Amniotic epithelial cell (primary cell): ENCODE measurements around the gene NLGN4Y.

Experiments
- DNase-seq: peaks from one replicate; pipeline ENCODE4 v3.0.0-alpha.2; 2010; ENCODE audit warnings: low read depth

NLGN4Y gene

DNA sequence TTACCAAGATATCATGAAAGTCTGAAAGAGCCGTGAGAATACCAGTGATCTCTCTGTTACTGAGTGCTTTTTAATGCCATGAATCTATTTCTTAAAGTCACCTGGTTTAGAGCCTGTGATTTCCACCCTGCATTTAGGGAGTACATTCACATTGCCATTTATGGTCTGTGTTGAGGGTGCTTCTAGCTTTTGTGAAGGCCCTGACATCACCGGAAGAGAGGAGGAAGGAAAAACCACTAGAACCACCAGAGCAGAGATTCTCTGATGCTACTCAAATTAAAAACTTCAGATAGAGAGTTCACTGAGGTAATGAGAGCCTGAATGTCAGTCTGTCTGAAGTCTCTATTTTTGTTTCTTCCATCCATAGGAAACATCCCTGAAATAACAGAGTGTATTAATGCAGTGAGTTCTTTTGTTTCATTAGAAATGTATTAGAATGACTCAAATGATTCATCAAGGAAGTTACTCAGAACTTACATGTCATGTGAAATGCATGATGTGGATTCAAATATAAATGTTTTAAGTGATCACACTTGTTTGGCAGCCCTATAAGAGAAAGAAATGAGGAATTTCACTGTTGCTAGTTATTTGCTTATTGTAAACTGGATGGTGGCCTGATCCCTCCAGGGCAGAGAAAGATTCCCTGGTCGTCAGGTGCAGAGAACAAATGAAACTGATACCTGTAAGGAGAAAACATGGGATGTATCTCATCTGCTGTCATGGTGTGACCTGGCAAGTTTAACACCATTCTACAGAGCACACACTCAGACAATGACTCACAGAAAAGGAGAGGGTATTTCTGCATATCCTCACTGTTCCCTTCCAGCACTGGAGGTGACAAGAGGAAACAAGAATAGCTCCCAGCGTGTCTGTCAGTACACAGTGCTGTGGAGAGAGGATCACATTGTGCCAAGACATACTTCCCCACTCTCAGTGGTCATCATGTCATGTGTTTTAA is 310.1 kb downstream of the NLGN4Y start:
- peak; percentile 53 for DNase-seq

DNA sequence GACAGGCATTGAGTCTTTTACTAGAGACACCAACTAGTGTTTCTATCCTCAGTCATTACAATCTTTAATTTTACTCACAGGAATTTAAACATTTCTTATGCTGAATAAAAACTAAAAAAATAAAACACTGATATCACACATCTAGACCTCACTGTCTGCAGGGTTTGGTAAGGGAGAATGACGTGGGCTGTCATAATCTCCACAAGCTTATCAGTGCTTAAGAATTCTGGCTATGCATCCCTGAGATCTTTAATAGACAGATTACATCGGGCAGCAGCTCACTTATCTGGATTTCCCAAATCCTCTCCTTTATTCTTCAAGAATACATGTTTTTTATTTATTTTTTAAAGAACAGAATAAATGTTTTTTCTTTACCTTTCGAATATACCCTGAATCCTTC is 313.1 kb downstream of the NLGN4Y start:
- peak; percentile 84 for DNase-seq

DNA sequence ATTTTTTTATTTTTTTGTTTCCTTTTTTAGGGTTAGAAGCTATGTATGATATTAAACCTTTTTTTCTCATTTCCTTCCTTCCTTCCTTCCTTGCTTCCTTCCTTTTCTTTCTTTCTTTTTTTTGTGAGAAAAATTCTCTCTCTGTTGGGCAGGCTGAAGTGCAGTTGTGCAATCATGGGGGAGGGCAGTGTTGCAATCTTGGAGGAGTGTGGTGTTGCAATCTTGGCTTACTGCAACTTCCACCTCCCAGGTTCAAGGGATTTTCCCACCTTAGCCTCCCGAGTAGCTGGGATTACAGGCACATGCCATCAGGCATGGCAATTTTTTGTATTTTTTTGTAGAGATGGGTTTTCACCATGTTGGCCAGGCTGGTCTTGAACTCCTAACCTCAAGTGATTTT is 326.4 kb downstream of the NLGN4Y start:
- DNase-seq = peak; percentile 81

DNA sequence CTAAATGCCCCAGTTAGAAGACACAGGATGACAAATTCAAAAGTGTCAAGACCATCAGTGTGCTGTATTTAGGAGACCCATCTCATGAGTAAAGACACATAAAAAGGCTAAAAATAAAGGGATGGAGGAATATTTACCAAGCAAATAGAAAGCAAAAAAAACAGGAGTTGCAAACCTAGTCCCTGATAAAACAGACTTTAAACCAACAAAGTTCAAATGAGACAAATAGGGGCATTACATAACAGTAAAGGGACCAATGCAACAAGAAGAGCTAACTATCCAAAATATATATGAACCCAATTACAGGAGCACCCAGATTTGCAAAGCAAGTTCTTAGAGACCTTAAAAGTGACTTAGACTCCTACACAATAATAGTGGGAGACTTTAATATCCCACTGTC is 336.1 kb downstream of the NLGN4Y start:
- DNase-seq = no peak

DNA sequence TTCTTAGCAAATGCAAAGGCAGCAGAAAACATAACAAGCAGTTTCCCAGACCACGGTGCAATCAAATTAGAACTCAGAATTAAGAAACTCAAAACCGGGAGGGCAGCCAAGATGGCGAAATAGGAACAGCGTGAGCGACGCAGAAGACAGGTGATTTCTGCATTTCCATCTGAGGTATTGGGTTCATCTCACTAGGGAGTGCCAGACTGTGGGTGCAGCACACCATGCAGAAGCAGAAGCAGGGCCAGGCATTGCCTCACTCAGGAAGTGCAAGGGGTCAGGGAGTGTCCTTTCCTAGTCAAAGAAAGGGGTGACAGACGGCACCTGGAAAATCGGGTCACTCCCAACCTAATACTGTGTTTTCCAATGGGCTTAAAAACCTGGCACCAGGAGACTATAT is 336.7 kb downstream of the NLGN4Y start:
- peak; percentile 19 for DNase-seq

- DNase-seq = peak; percentile 95
These were observed 347.6 kb downstream of the NLGN4Y start for GRCh38 chrY:14871971-14872370.
